ENCODE data around the gene FARP1.

FARP1 gene

GRCh38 chr13:98129059-98129746, 13.7 kb upstream of the FARP1 start:
- H3K9me3 ChIP-seq (ENCODE audit: severe bottlenecking), result no peaks in the 10 kb centered on the region
- no peak overlapping the region for H3K4me3 ChIP-seq (ENCODE audit: severe bottlenecking)
- no peaks in the 10 kb centered on the region for H3K36me3 ChIP-seq (ENCODE audit: low read depth)
- no peak for DNase-seq (ENCODE audit: low spot score)
- H3K4me1 ChIP-seq (ENCODE audit: insufficient read depth, poor library complexity, severe bottlenecking), result no peaks in the 10 kb centered on the region
- H3K27me3 ChIP-seq (ENCODE audit: insufficient read depth, poor library complexity, severe bottlenecking), result no peaks in the 10 kb centered on the region
- TF ChIP-seq CTCF (IDR thresholded peaks at IDR 0.05; ENCODE audit: poor library complexity, severe bottlenecking), result no peak
- peak; percentile 76 for ATAC-seq (ENCODE audit: low read depth)
- H3K27ac ChIP-seq (ENCODE audit: poor library complexity, severe bottlenecking), result no peak overlapping the region

- no peak for ATAC-seq (ENCODE audit: low read depth)
Observed at GRCh38 chr13:98133946-98134345, 8.9 kb upstream of the FARP1 start.

GRCh38 chr13:98134901-98135300, 8.0 kb upstream of the FARP1 start:
- H3K9me3 ChIP-seq (ENCODE audit: severe bottlenecking), result no peaks in the 10 kb centered on the region
- H3K27me3 ChIP-seq (ENCODE audit: insufficient read depth, poor library complexity, severe bottlenecking), result no peaks in the 10 kb centered on the region
- H3K36me3 ChIP-seq (ENCODE audit: low read depth), result no peaks in the 10 kb centered on the region
- TF ChIP-seq CTCF (IDR thresholded peaks at IDR 0.05; ENCODE audit: poor library complexity, severe bottlenecking), result no peak
- no peaks in the 10 kb centered on the region for H3K4me1 ChIP-seq (ENCODE audit: insufficient read depth, poor library complexity, severe bottlenecking)
- no peak overlapping the region for H3K27ac ChIP-seq (ENCODE audit: poor library complexity, severe bottlenecking)
- no peak for ATAC-seq (ENCODE audit: low read depth)
- no peak for DNase-seq (ENCODE audit: low spot score)
- no peak overlapping the region for H3K4me3 ChIP-seq (ENCODE audit: severe bottlenecking)

More at GRCh38 chr13:98133946-98134345, 8.9 kb upstream of the FARP1 start:
- Histone ChIP-seq H3K4me1 (ENCODE audit: insufficient read depth, poor library complexity, severe bottlenecking) (no peaks in the 10 kb centered on the region), H3K9me3 (ENCODE audit: severe bottlenecking) (no peaks in the 10 kb centered on the region), H3K27ac (ENCODE audit: poor library complexity, severe bottlenecking) (no peak overlapping the region), H3K36me3 (ENCODE audit: low read depth) (no peaks in the 10 kb centered on the region), H3K4me3 (ENCODE audit: severe bottlenecking) (no peak overlapping the region), H3K27me3 (ENCODE audit: insufficient read depth, poor library complexity, severe bottlenecking) (no peaks in the 10 kb centered on the region)
- DNase-seq (ENCODE audit: low spot score), result no peak
- no peak for TF ChIP-seq CTCF (IDR thresholded peaks at IDR 0.05; ENCODE audit: poor library complexity, severe bottlenecking)

- no peaks in the 10 kb centered on the region for H3K9me3 ChIP-seq (ENCODE audit: severe bottlenecking)
- H3K27me3 ChIP-seq (ENCODE audit: insufficient read depth, poor library complexity, severe bottlenecking), result no peaks in the 10 kb centered on the region
- no peaks in the 10 kb centered on the region for H3K36me3 ChIP-seq (ENCODE audit: low read depth)
- DNase-seq (ENCODE audit: low spot score) (no peak), ATAC-seq (ENCODE audit: low read depth) (no peak)
- peaks cover 9% of the 10 kb centered on the region for H3K4me1 ChIP-seq (ENCODE audit: insufficient read depth, poor library complexity, severe bottlenecking)
- H3K27ac ChIP-seq (ENCODE audit: poor library complexity, severe bottlenecking), result no peak overlapping the region
- no peak overlapping the region for H3K4me3 ChIP-seq (ENCODE audit: severe bottlenecking)
- no peak for TF ChIP-seq CTCF (IDR thresholded peaks at IDR 0.05; ENCODE audit: poor library complexity, severe bottlenecking)
Observed at GRCh38 chr13:98141091-98141490, 1.8 kb upstream of the FARP1 start.

Data from RWPE2 (cell line).